ACC112 (cell line): ENCODE data around the gene BCL11A.

ENCODE experiments used
- H2AFZ ChIP-seq: fragments of 200-600 bp; sonication (generic); one replicate; pipeline ENCODE4 v1.6.0; 2017; ENCODE audit warnings: antibody characterized with exemption, low read length; ENCODE audit not compliant: unreplicated experiment
- H3K27ac ChIP-seq: fragments of 200-600 bp; sonication (generic); 2 replicates; pipeline ENCODE4 v1.5.1; 2014; ENCODE audit warnings: low read depth, mild to moderate bottlenecking, antibody characterized with exemption, low read length, moderate library complexity
- H3K27me3 ChIP-seq: fragments of 200-600 bp; sonication (generic); 2 replicates; pipeline ENCODE4 v1.6.1; 2014; ENCODE audit warnings: mild to moderate bottlenecking, antibody characterized with exemption, low read length, moderate library complexity, mixed read lengths; ENCODE audit not compliant: insufficient read depth
- H3K36me3 ChIP-seq: fragments of 200-600 bp; sonication (generic); 2 replicates; pipeline ENCODE4 v1.6.1; 2016; ENCODE audit warnings: mild to moderate bottlenecking, antibody characterized with exemption, low read length, moderate library complexity, mixed read lengths; ENCODE audit not compliant: insufficient read depth
- H3K4me1 ChIP-seq: fragments of 200-600 bp; sonication (generic); one replicate; pipeline ENCODE4 v1.6.1; 2016; ENCODE audit warnings: low read length, mixed read lengths; ENCODE audit not compliant: insufficient read depth, unreplicated experiment, control insufficient read depth
- H3K4me3 ChIP-seq: fragments of 200-600 bp; sonication (generic); 2 replicates; pipeline ENCODE4 v1.5.1; 2014; ENCODE audit warnings: mild to moderate bottlenecking, low read depth, low read length
- H3K79me2 ChIP-seq: fragments of 200-600 bp; sonication (generic); one replicate; pipeline ENCODE4 v1.6.0; 2016; ENCODE audit warnings: low read length; ENCODE audit not compliant: control insufficient read depth, unreplicated experiment, insufficient read depth

BCL11A gene

GRCh38 chr2:60558536-60558935, 5.1 kb upstream of the BCL11A start:
- Histone ChIP-seq H3K27me3 (peaks cover 81% of the 10 kb centered on the region), H3K4me1 (no peaks in the 10 kb centered on the region), H3K4me3 (no peak overlapping the region), H3K27ac (no peak overlapping the region), H3K79me2 (no peaks in the 10 kb centered on the region), H3K36me3 (no peaks in the 10 kb centered on the region), H2AFZ (no peak overlapping the region)

DNA sequence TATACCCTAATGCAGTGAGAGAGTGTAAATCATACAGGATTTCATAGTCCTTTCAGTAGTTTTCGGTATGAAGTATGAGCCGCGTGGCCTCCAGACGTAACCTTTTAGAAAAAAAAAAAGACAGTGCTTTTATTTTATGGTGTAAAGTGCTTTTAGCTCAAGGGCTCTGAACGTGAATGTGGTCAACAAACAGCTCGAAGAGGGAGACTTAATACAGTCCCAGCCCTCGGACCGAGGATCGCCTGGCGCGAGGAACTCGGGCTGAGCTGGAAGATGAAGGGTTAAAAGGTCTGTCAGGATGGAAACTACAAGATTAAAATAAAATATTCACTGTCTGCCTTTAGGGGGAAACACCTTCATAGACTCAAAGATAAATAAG, 4.0 kb upstream of the BCL11A start:
- H3K4me3 ChIP-seq: no peak overlapping the region
- no peak overlapping the region for H3K27ac ChIP-seq
- H3K27me3 ChIP-seq: peaks cover 86% of the 10 kb centered on the region
- H3K79me2 ChIP-seq: no peaks in the 10 kb centered on the region
- H2AFZ ChIP-seq: no peak overlapping the region
- H3K36me3 ChIP-seq: no peaks in the 10 kb centered on the region
- no peaks in the 10 kb centered on the region for H3K4me1 ChIP-seq

DNA sequence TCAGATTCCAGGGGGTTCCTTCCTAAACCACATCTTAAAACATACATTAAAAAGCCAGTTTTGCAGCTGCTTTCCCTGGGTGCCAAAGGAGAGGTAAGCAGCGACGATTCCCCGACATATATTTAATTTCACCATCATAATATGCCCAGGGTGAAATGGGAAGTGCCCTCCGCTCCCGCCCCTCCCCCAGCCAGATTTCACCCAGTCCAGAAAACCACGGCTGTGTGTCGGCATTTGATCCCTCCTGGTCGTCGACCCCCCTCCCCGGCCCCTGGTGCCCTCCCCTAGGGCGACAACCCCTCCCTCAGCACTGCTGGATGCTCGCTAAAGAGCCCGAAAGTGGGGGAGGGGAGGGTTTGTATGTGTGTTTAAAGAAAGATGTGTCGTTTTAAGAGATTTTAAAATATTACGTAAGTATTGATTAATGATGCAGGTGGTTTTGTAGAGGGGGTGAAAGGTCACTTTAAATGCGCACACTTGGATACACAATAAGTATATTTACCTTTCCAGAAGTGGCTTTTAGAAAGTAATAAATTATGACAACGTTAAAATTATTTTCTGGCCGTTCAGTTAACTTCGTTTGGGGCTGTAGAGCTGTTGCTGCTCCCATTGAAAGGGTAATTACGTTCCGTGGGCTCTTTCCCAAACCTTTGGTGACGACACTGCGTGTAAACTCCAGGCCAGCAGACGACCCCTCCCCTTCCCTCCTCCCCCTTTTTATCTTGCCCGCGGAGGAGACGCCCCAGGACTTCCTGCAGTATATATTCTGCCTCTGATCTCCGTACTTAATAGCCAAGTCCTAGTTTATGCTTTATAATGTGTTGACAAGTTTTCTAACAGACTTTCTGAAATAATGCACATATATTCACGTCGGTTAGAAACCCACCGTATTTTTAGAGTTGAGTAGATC, 3.4 kb upstream of the BCL11A start:
- no peaks in the 10 kb centered on the region for H3K36me3 ChIP-seq
- no peaks in the 10 kb centered on the region for H3K4me1 ChIP-seq
- H3K27ac ChIP-seq: no peak overlapping the region
- peaks cover 91% of the 10 kb centered on the region for H3K27me3 ChIP-seq
- H3K4me3 ChIP-seq: no peak overlapping the region
- no peak overlapping the region for H2AFZ ChIP-seq
- H3K79me2 ChIP-seq: no peaks in the 10 kb centered on the region

DNA sequence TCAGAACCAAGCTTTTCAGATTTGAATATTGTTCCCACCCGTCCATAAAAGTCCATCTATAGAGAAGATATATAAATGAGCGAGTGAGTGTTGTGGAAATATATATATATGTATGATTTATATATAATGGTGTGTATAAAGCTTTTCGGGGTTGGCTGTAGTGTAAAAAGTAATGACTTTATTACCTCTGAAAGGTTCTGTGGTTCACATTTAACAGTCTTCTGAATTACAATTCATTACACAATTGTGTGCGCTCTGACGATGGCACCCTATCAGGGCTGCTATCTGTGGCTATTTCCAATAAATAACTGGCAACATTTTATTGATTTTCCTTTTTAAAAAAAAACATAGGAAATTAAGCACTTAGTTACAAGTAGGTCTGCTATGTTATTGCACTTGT, 2.7 kb upstream of the BCL11A start:
- Histone ChIP-seq H3K4me1 (no peaks in the 10 kb centered on the region), H3K79me2 (no peaks in the 10 kb centered on the region), H3K4me3 (no peak overlapping the region), H2AFZ (no peak overlapping the region), H3K27ac (no peak overlapping the region), H3K36me3 (no peaks in the 10 kb centered on the region), H3K27me3 (peaks cover 91% of the 10 kb centered on the region)

DNA sequence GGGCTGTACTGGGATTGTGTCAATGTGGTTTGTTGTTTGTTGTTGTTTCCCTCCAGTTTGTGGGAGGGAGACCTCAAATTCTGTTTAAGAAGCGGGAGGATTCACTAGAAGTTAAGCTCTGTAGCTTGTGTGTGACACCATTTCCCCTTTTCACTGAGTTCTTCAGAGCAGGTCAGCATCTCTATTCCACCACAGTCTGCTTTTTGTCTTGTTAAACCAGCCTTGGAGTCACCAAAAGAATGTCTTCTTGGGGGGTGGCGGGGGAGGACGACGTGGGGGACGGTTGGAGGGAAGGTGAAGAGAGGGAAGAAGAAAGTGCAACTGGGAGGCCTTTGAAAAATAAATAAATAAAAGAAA, 2.3 kb upstream of the BCL11A start:
- no peaks in the 10 kb centered on the region for H3K36me3 ChIP-seq
- H3K79me2 ChIP-seq: no peaks in the 10 kb centered on the region
- H3K27ac ChIP-seq: no peak overlapping the region
- H3K4me3 ChIP-seq: peak overlapping the region; percentile 78; the same call in 1 of the 2 replicates
- H3K4me1 ChIP-seq: no peaks in the 10 kb centered on the region
- H3K27me3 ChIP-seq: peaks cover 93% of the 10 kb centered on the region
- H2AFZ ChIP-seq: peak overlapping the region; percentile 67

GRCh38 chr2:60555066-60555782, 1.8 kb upstream of the BCL11A start:
- Histone ChIP-seq H2AFZ (peak overlapping the region; percentile 67), H3K79me2 (no peaks in the 10 kb centered on the region), H3K36me3 (no peaks in the 10 kb centered on the region), H3K27ac (no peak overlapping the region), H3K4me3 (peak overlapping the region; percentile 78), H3K27me3 (peaks cover 94% of the 10 kb centered on the region), H3K4me1 (no peaks in the 10 kb centered on the region)

- no peaks in the 10 kb centered on the region for H3K4me1 ChIP-seq
- H3K79me2 ChIP-seq: no peaks in the 10 kb centered on the region
- H3K27me3 ChIP-seq: peaks cover 94% of the 10 kb centered on the region
- no peak overlapping the region for H3K27ac ChIP-seq
- H3K36me3 ChIP-seq: no peaks in the 10 kb centered on the region
- peak overlapping the region; percentile 67 for H2AFZ ChIP-seq
- H3K4me3 ChIP-seq: peak overlapping the region; percentile 78
These were observed 1.2 kb upstream of the BCL11A start for GRCh38 chr2:60554646-60555065.

DNA sequence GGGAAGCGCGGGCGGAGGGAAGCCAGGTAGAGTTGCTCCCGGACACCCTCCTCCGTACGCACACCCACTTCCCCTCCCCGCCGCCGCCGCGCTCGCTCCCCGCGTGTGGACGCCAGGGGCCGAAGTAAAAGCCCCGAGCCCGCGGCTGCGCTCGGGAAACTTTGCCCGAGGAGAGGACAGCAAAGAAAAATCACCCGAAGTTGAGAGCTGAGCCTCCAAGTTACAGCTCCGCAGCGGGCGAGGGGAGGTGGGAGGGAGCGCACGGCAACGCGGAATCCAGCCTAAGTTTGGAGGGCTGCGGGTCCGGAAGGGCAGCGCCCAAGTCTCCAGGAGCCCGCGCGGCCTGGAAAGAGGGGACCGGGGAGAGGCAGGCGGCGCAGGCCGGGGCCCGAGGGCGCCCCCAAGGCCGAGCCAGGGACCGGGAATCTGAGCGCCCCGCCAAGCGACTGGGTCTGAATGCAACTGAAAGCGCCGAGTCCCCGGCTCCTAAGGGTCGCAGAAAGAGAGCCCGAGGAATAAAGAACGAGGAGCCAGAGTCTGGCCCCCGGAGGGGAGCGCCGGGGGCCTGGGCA, 706 bp upstream of the BCL11A start:
- Histone ChIP-seq H2AFZ (peak overlapping the region; percentile 67), H3K36me3 (no peaks in the 10 kb centered on the region), H3K79me2 (no peaks in the 10 kb centered on the region)

DNA sequence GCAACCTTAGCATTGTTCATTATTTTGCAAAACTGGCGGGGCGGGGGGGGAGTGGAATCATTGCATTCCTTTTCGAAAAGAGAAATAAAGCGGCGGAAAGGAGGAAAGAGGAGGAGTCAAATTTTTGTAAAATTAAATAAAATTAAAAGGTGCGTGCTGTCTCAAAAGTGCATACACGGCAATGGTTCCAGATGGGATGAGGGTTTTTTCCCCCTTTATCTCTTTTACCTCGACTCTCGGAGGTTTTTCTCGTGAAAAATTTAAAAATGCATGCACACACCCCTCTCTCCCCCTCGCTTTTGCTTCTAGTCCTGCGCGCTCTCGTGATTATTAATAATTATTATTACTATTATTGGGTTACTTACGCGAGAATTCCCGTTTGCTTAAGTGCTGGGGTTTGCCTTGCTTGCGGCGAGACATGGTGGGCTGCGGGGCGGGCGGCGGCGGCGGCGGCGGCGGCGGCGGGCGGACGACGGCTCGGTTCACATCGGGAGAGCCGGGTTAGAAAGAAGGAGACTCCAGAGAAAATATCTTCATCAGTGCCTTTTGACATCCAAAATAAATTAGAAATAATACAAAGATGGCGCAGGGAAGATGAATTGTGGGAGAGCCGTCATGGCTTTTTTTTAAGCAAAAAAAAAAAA, 481 bp downstream of the BCL11A start:
- no peaks in the 10 kb centered on the region for H3K36me3 ChIP-seq
- H3K4me1 ChIP-seq: no peaks in the 10 kb centered on the region
- H3K27me3 ChIP-seq: peaks cover 99% of the 10 kb centered on the region
- H3K79me2 ChIP-seq: no peaks in the 10 kb centered on the region
- H3K4me3 ChIP-seq: peak overlapping the region; percentile 11; the same call in 1 of the 2 replicates
- H2AFZ ChIP-seq: no peak overlapping the region
- no peak overlapping the region for H3K27ac ChIP-seq

More for the DNA sequence above, 706 bp upstream of the BCL11A start:
- Histone ChIP-seq H3K27me3 (peaks cover 94% of the 10 kb centered on the region), H3K4me3 (peak overlapping the region; percentile 78), H3K27ac (no peak overlapping the region), H3K4me1 (no peaks in the 10 kb centered on the region)

- Histone ChIP-seq H2AFZ (no peak overlapping the region), H3K79me2 (no peaks in the 10 kb centered on the region), H3K4me3 (peak overlapping the region; percentile 36), H3K27me3 (peaks cover 99% of the 10 kb centered on the region), H3K27ac (no peak overlapping the region), H3K4me1 (no peaks in the 10 kb centered on the region), H3K36me3 (no peaks in the 10 kb centered on the region)
These were observed 1.2 kb downstream of the BCL11A start for GRCh38 chr2:60552078-60552850.
